Measurements from ENCODE around the gene PIGL. TPM values are rescaled to one million over a fixed set of nuclear protein-coding genes. Genes with fewer than 3 reads are reported as not detected.

Gene PIGL
- total and polyA plus RNA-seq, 2 donors (not counting 1 experiment from before 2014, with no cell fraction given), result 16.4 to 19.3 TPM

DNA sequence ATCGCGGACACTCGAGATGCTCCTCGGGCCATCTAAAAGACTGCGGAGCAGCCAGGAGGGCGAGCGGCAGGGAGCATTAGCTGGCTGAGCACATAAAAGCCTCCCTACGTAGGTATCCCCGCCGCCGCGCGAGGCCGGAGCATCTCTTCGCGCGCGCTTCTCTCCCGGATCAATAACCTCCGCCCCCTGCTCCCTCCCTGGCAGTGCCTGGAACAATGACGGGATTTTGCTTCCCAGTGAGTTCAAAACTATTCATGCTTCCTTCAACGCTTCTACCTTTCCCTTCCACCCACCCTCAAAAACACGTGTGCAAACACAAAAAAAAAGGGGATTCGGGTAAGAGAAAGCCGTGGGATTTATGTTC is 135.3 kb downstream of the PIGL start:
- TF ChIP-seq EZH2 (IDR thresholded peaks at IDR 0.05; ENCODE audit: low read length, missing control alignments), result no peak
- TF ChIP-seq, protein P1, sequence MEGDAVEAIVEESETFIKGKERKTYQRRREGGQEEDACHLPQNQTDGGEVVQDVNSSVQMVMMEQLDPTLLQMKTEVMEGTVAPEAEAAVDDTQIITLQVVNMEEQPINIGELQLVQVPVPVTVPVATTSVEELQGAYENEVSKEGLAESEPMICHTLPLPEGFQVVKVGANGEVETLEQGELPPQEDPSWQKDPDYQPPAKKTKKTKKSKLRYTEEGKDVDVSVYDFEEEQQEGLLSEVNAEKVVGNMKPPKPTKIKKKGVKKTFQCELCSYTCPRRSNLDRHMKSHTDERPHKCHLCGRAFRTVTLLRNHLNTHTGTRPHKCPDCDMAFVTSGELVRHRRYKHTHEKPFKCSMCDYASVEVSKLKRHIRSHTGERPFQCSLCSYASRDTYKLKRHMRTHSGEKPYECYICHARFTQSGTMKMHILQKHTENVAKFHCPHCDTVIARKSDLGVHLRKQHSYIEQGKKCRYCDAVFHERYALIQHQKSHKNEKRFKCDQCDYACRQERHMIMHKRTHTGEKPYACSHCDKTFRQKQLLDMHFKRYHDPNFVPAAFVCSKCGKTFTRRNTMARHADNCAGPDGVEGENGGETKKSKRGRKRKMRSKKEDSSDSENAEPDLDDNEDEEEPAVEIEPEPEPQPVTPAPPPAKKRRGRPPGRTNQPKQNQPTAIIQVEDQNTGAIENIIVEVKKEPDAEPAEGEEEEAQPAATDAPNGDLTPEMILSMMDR (conservative IDR thresholded peaks at IDR 0.05 in 1 of 2, IDR thresholded peaks at IDR 0.05 in 1 of 2; ENCODE audit: low read depth in 1 of 2, low read length in 2 of 2), result no peak
- H3K27ac ChIP-seq (ENCODE audit: insufficient read depth, low read length), result peak overlapping the region; percentile 65

DNA sequence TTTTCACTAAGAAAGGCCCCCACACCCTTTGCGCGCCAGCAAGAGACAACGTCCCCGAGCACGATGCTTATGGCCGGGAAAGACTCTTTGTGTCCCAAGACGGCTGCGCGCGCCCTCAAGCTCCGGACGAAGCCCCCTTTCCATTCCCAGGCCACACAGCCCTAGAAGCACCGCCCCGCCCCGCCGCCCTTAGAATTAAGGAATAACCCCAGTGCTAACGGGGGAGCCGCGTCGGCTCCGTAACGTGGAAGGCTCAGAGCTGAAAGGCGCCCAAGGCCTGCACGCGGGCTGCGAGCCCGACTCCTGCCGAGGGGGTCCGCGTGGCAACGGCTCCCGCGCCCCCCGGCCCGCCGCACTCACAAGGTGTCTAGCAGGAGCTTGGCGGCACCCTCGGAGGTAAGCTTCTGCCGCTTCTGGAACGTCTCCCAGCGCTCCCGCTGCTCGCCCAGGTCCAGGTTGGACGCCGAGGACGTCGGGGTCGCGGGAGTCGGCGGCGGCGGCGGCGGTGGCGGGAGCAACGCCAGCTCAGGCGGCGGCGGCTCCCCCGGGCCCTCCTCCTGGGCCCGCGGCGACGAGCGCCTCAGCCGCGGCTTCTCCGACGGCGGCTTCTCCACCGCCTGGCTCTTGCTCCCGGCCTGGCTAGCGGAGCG is 135.8 kb downstream of the PIGL start:
- Histone ChIP-seq H3K4me1 (ENCODE audit: control insufficient read depth, extremely low read depth, insufficient read depth, low read length) (no peaks in the 10 kb centered on the region), H4K20me1 (ENCODE audit: control insufficient read depth, extremely low read depth, insufficient read depth, low read length) (no peaks in the 10 kb centered on the region), H3K36me3 (ENCODE audit: control insufficient read depth, insufficient read depth, low read length) (peaks cover 3% of the 10 kb centered on the region), H3K4me2 (ENCODE audit: extremely low read depth, insufficient read depth, low read length) (peak overlapping the region; percentile 59), H2AFZ (ENCODE audit: low read length) (peak overlapping the region; percentile 50), H3K9ac (ENCODE audit: insufficient read depth, low read length) (peak overlapping the region; percentile 74), H3K27me3 (ENCODE audit: control insufficient read depth, insufficient read depth, low read length) (no peaks in the 10 kb centered on the region), H3K79me2 (ENCODE audit: control insufficient read depth, insufficient read depth, low read length) (no peaks in the 10 kb centered on the region), H3K27ac (ENCODE audit: insufficient read depth, low read length) (peak overlapping the region; percentile 65), H3K9me3 (ENCODE audit: control insufficient read depth, insufficient read depth, low read depth, low read length) (no peaks in the 10 kb centered on the region), H3K4me3 (replicated peaks in 1 of 4; ENCODE audit: control extremely low read depth in 1 of 4, insufficient read depth in 1 of 4, low read depth in 3 of 4, low read length in 4 of 4) (peak overlapping the region; percentile 57 to 82 (median 71))
- TF ChIP-seq, protein P1 (conservative IDR thresholded peaks at IDR 0.05 in 1 of 2, IDR thresholded peaks at IDR 0.05 in 1 of 2; ENCODE audit: low read depth in 1 of 2, low read length in 2 of 2), result no peak
- TF ChIP-seq EZH2 (IDR thresholded peaks at IDR 0.05; ENCODE audit: low read length, missing control alignments), result no peak
- DNase-seq (ENCODE audit: low read depth in 2 of 2), result peak; percentile 17 to 33

More for the DNA sequence above, 135.3 kb downstream of the PIGL start:
- no peaks in the 10 kb centered on the region for H3K4me1 ChIP-seq (ENCODE audit: control insufficient read depth, extremely low read depth, insufficient read depth, low read length)
- DNase-seq (ENCODE audit: low read depth in 2 of 2), result peak; percentile 36 to 42
- peak overlapping the region; percentile 57 to 82 (median 71) for H3K4me3 ChIP-seq (replicated peaks in 1 of 4; ENCODE audit: control extremely low read depth in 1 of 4, insufficient read depth in 1 of 4, low read depth in 3 of 4, low read length in 4 of 4)
- H3K36me3 ChIP-seq (ENCODE audit: control insufficient read depth, insufficient read depth, low read length), result peaks cover 3% of the 10 kb centered on the region
- no peaks in the 10 kb centered on the region for H4K20me1 ChIP-seq (ENCODE audit: control insufficient read depth, extremely low read depth, insufficient read depth, low read length)
- H3K9me3 ChIP-seq (ENCODE audit: control insufficient read depth, insufficient read depth, low read depth, low read length), result no peaks in the 10 kb centered on the region
- H3K79me2 ChIP-seq (ENCODE audit: control insufficient read depth, insufficient read depth, low read length), result no peaks in the 10 kb centered on the region
- H2AFZ ChIP-seq (ENCODE audit: low read length), result peak overlapping the region; percentile 50
- no peaks in the 10 kb centered on the region for H3K27me3 ChIP-seq (ENCODE audit: control insufficient read depth, insufficient read depth, low read length)
- H3K9ac ChIP-seq (ENCODE audit: insufficient read depth, low read length), result peak overlapping the region; percentile 74
- H3K4me2 ChIP-seq (ENCODE audit: extremely low read depth, insufficient read depth, low read length), result peak overlapping the region; percentile 59

DNA sequence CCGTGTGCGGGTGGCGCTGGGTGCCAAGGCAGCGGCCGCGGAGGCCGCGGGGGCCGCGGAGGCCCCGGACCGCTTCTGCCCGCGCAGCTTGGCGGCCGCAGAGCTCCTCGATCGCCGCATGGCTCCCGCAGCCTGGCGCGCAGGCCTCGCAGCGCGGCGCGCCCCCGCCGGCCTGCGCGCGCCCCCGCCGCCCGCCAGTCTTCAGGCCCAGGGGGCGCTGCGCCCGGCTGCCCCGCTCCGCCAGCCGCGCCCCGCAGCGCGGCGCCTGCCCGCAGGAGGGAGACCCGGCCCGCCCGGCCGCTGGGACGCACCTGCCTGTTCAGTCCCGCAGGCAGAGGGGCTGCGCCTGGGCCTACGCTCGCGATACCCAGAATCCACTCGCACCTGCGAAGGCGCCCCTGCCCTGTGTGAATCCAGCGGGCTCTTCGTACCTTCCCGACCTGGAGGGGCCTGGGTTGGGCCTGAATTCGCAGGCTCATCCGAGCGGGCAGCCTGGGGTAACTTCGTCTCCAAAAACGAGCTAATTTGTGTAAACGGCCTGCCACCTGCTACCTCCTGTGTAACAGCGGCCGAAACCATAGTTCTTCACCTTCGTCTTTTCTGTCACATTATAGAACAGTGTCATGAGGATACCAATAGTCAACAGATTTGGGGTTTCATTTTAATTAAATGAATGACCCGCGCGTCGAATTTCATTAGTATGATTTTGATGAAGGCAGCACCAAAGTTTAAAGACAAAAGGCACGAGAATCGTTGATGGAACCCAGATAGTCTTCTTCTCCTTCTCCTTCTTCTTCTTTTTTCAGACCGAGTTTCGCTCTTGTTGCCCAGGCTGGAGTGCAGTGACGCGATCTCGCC is 136.5 kb downstream of the PIGL start, which contains the start of gene CENPV:
CENPV (minus strand) TSS at position 153 of the 858 bp plus-strand sequence; CDS start at position 120, 33 bp downstream.
- Histone ChIP-seq H3K27ac (ENCODE audit: insufficient read depth, low read length) (peak within 1 kb of the TSS; percentile 65), H3K79me2 (ENCODE audit: control insufficient read depth, insufficient read depth, low read length) (no peaks in the 10 kb centered on the region), H3K4me2 (ENCODE audit: extremely low read depth, insufficient read depth, low read length) (peak within 1 kb of the TSS; percentile 80), H3K9me3 (ENCODE audit: control insufficient read depth, insufficient read depth, low read depth, low read length) (no peaks in the 10 kb centered on the region), H3K9ac (ENCODE audit: insufficient read depth, low read length) (peak within 1 kb of the TSS; percentile 74), H2AFZ (ENCODE audit: low read length) (peak within 1 kb of the TSS; percentile 84), H3K27me3 (ENCODE audit: control insufficient read depth, insufficient read depth, low read length) (no peaks in the 10 kb centered on the region), H3K4me3 (replicated peaks in 1 of 4; ENCODE audit: control extremely low read depth in 1 of 4, insufficient read depth in 1 of 4, low read depth in 3 of 4, low read length in 4 of 4) (peak within 1 kb of the TSS; percentile 57 to 82 (median 71)), H3K36me3 (ENCODE audit: control insufficient read depth, insufficient read depth, low read length) (peaks cover 2% of the 10 kb centered on the region), H3K4me1 (ENCODE audit: control insufficient read depth, extremely low read depth, insufficient read depth, low read length) (no peaks in the 10 kb centered on the region), H4K20me1 (ENCODE audit: control insufficient read depth, extremely low read depth, insufficient read depth, low read length) (no peaks in the 10 kb centered on the region)
- DNase-seq (ENCODE audit: low read depth in 2 of 2), result peak; percentile 32 to 40
- TF ChIP-seq EZH2 (IDR thresholded peaks at IDR 0.05; ENCODE audit: low read length, missing control alignments), result no peak
- TF ChIP-seq, protein P1 (conservative IDR thresholded peaks at IDR 0.05 in 1 of 2, IDR thresholded peaks at IDR 0.05 in 1 of 2; ENCODE audit: low read depth in 1 of 2, low read length in 2 of 2), result no peak
